ENCODE data around the gene LRRC45.

DNA sequence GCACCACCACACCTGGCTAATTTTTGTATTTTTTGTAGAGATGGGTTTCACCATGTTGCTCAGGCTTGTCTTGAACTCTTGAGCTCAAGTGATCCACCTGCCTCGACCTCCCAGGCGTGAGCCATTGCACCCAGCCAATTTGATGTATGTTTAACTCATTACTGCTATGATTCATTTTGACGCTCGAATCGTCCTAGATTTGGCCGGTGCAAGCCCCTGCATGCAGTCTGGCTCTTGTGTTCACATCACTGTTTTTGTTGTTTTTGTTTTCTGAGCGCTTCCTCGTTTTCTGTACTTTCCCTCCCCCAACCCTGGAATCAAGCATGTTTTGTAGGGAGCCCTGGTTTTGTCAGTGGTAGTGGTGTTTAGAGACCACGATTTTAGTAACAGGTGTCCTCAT is 50.3 kb downstream of the LRRC45 start:
- TF ChIP-seq, protein P1, sequence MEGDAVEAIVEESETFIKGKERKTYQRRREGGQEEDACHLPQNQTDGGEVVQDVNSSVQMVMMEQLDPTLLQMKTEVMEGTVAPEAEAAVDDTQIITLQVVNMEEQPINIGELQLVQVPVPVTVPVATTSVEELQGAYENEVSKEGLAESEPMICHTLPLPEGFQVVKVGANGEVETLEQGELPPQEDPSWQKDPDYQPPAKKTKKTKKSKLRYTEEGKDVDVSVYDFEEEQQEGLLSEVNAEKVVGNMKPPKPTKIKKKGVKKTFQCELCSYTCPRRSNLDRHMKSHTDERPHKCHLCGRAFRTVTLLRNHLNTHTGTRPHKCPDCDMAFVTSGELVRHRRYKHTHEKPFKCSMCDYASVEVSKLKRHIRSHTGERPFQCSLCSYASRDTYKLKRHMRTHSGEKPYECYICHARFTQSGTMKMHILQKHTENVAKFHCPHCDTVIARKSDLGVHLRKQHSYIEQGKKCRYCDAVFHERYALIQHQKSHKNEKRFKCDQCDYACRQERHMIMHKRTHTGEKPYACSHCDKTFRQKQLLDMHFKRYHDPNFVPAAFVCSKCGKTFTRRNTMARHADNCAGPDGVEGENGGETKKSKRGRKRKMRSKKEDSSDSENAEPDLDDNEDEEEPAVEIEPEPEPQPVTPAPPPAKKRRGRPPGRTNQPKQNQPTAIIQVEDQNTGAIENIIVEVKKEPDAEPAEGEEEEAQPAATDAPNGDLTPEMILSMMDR (IDR thresholded peaks at IDR 0.05; ENCODE audit: low read depth, low read length), result no peak
- TF ChIP-seq EZH2phosphoT487 (IDR thresholded peaks at IDR 0.05; ENCODE audit: low read depth), result no peak
